Stimulated activated CD4-positive, alpha-beta T cell treated with anti-CD3 and anti-CD28 coated beads, Interleukin-12 subunit alpha, Interleukin-12 subunit beta, amount 100 ng/mL, for 24 hours (primary cell): ENCODE measurements around the gene LRFN3.
"Not testable (repeated sequence)": the region's sequence is repeated elsewhere in the genome, so short reads cannot be mapped to it uniquely, and the experiment has no call there.

ENCODE experiments used
- DNase-seq, 2 experiments: peaks; one replicate each; pipeline ENCODE4 v3.0.0-alpha.2; 2020; ENCODE audit warnings: low read depth in 2 of 2

Gene LRFN3, protein sequence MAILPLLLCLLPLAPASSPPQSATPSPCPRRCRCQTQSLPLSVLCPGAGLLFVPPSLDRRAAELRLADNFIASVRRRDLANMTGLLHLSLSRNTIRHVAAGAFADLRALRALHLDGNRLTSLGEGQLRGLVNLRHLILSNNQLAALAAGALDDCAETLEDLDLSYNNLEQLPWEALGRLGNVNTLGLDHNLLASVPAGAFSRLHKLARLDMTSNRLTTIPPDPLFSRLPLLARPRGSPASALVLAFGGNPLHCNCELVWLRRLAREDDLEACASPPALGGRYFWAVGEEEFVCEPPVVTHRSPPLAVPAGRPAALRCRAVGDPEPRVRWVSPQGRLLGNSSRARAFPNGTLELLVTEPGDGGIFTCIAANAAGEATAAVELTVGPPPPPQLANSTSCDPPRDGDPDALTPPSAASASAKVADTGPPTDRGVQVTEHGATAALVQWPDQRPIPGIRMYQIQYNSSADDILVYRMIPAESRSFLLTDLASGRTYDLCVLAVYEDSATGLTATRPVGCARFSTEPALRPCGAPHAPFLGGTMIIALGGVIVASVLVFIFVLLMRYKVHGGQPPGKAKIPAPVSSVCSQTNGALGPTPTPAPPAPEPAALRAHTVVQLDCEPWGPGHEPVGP

DNA sequence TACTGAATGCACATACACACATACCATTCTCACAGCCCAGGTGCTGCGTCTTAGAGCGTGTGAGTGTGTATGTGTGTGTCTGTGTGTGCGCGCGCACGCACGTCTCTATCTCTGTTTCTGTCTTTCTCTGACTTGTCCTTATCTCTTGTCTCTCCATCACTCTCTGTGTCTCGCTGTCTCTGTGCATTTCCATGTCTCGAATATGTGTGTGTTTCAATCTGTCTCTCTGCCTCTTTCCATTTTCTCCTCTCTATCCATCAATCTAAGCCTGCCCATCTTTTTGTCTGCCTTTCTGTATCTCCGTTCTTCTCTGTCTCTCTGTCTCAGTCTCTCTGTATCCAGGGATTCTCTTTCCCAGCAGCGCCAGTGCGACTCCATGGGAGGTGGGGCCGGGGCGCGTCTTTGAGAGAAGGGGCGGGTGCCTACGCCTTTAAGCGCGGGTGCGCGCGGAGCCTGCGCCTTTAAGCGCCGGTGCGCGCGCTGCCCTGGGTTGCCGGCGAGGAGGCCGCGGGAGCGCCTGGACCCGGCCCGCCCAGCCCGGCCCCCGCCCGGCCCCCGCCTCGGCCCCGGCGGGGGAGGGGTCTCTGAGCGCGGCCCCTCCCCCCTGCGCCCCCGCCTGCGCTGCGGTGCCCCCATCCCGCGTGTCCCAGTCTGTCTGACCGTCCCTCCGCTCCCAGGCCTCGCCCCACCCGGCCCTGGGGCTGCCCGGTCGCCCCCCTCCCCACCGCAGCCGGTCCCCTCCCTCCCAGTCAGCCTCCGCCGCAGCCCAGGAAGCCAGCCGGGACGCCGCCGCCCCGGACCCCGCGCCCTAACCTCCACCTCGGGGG is at the start of gene LRFN3:
TSS of gene LRFN3 (plus strand) at position 464 of the 827 bp plus-strand sequence. CDS start 3,052 bp downstream, outside the sequence.
- DNase-seq: peak; percentile 36 to 67

DNA sequence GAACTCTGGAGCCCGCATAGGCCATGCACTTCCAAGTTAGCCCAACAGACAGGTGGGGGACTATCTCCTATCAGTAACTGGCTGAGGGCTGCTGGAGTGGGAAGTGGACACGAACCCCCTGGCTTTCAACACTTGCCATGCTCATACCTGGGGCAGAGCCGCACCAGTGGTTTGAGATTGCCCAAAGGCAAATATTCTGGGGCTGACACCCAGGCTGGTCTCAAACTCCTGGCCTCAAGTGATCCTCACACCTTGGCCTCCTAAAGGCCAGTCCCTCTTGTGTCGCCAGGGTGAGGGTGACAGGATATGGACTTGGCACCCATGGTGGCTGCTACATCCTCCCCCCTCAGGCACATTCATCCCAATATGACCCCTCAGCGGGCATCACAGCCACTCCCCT is 49.0 kb upstream of the LRFN3 start:
- no peak for DNase-seq

DNA sequence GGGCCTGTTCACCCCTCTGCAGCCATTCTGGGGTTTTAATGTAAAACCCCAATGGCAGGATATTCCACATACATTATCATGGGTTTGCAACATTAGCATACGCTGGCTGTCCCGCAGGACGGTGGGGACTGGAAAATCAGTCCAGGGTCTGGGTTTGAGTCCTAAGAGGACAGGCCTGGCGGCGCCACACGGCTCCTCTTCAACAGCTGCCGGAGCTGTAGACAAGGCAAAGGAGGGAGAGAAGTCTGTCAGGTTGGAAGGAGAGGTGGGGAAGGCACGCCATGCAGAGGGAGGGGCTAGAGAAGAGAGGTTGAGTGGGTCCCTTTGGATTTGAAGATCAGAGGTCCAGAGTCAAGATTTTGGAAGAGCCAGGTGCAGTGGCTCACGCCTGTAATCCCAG is 47.8 kb upstream of the LRFN3 start:
- no peak for DNase-seq

DNA sequence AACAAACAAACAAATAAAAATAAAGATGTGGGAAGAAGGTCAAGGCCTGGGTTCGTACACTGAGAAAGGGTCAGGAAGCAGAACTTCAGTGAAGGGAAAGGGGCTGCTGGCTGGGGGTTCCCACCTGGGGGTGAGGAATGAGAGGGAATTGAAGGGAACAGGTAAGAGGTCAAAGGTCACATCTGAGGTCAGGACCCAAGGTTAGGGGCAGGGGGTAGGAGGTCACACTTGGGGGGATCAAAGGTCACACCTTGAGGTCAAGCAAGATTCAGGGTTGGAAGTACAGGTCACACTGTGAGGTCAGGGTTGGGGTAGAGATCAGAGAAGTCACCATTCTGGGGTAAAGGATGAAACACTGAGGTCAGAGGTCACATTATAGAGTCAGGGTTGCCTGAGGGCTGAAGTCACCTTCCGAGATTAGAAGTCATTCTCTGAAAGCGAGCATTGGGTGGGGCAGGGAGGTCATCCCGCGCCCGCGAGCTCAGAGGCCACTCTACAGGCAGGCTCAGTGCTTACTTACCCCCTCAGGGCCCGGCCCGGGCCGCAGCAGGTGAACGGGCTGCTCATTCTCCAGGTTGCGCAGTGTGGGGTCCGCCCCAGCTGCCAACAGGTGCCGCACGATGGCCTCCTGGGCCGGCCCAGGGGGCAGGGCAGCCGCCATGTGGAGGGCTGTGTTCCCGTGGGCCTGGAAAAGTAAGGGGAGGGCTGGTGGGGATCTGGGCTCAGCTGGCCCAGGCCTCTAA is 46.6 kb upstream of the LRFN3 start:
- no peak for DNase-seq

DNA sequence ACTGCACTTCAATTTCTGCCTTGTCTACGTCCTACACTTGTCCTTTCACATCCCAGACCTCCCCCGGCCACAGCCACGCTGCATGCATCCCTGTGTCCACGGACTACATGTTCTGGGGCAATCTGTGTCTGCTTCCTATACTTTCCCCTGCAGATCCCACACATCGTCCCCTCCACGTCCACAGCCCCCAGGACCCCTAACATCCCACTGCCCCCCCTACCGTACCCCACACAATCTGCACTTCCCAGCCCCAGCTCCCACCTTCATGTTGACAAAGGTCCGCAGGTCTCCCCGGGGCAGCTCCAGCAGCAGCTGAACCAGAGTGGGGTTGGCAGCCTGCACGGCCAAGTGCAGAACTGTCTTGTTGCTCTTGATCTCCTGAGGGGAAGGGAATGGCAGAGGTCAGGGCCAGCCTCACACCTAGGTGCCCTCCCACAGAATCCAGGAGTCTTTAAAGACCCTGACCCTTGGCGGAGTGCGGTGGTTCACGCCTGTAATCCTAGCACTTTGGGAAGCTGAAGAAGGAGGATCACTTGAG is 46.0 kb upstream of the LRFN3 start:
- no peak for DNase-seq

DNA sequence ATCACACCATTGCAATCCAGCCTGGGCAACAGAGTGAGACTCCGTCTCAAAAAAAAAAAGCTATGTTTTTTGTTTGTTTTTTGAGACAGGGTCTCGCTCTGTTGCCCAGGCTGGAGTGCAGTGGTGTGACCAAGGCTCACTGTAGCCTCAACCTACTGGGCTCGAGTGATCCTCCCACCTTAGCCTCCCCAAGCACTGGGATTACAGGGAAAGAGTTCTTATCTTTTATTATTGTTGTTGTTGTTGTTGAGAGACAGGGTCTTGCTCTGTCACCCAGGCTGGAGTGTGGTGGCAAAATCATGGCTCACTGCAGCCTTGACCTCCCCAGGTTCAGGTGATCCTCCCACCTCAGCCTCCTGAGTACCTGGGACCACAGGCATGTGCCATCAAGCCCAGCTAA is 44.4 kb upstream of the LRFN3 start:
- DNase-seq: not testable (repeated sequence)

DNA sequence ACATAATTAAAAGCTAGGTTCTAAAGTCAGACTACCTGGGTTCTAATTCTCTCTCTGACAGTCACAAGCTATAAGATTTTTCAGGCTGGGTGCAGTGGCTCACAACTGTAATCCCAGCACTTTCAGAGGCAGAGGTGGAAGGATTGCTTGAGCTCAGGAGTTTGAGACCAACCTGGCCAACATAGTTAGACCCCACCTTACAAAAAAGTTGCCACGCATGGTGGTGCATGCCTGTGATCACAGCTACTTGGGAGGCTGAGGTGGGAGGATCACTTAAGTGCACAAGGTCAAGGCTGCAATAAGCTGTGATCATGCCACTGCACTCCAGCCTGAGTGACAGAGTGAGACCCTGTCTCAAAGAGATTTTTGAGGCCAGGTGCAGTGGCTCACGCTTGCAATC is 41.8 kb upstream of the LRFN3 start:
- no peak for DNase-seq

DNA sequence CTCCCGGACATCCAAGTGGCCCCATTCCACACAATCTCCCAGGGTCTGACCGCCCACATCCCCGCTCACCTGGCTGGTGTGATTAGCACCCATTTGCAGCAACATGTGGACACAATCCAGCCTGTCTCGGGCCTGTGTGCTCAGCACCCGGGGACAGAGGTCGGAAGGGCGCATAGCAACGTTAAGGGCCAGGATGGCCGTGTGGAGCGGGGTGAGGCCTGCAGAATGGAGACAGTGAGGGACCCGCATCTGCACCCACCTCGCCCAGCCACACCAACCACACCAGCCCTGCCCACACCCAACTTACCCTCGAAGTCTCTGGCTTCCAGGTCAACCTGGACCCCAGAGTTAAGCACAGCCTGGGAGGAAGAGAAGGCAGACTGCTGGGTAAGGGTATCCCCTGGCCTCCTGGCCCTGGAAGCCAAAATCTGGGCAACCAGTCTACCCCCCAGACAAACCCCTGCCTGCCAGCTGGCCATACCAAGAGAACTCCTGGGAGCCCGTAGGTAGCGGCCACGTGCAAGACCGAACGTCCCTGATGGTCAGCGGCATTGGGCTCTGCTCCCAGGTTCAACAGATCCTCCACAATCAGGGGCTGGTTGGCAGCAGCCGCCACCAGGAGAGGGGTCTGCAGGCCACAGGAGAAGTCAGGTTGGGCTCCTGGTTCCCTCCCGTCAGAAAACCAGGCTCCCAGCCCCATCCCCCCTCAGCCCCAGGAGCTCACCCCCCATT is 40.1 kb upstream of the LRFN3 start:
- DNase-seq: no peak

DNA sequence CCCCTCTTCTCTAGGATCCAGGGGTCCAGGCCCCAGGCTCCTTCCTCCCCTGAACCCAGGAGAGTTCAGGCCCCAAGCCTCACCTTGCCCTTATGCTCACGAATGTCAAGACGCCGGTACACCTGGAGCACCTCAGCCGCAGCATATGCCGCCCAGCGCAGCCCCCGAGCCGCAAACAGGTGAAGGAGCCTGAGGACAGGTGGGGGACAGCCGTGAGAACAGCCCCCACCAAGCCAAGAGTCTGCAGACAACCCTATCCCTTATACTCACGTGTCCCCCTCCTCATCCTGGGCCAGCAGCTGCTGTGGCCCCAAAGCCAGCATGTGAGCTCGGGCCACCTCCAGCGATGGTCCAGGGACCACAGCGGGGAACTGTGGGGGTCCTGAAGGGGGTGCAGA is 39.5 kb upstream of the LRFN3 start:
- no peak for DNase-seq

DNA sequence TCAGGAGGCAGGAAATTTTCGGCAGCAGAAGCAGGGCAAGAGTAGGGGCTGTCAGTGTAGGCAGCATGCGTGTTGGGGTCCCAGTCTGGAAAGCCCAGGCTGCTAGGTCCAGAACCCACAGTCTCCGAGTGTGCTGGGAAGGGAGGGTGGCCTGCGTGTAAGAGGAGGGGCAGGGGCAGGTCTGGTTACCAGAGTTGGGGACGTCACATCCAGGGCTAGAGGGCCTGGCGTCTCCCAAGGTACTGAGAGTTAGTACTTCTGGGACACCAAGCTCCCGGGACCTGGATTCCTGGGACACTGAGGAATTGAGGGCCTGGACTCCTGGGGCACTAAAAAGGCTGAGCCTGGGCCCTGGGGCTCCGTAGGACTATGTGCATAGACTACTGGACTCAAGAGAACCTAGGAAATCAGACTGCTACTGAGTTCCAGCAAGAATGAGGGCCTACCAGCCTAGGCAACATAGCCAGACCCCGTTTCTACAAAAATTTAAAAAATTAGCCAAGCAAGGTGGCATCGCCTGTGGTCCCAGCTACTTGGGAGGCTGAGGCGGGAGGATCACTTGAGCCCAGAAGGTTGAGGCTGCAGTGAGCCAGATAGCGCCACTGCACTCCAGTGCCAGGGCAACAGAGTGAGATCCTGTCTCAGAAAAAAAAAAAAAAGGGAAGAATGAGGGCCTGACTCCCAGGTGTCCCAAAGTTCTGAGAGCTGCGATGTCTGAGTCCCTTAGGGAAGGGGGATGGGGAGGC is 38.3 kb upstream of the LRFN3 start:
- no peak for DNase-seq

DNA sequence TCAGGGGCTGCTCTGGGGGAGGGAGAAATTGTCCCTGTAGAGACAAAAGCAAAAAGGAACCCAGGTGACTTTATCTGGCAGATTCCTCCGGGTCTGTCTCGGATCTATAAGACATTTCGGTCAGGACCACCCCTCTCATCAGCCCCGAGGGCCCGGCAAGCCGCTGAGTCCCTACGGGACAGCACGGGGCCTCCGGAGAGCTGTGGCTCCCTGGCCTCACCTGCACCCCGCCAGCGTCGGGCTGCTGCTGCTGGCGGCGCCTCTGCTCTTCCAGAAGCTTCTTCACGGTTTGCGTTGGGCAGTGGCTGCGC is 37.7 kb upstream of the LRFN3 start:
- no peak for DNase-seq

DNA sequence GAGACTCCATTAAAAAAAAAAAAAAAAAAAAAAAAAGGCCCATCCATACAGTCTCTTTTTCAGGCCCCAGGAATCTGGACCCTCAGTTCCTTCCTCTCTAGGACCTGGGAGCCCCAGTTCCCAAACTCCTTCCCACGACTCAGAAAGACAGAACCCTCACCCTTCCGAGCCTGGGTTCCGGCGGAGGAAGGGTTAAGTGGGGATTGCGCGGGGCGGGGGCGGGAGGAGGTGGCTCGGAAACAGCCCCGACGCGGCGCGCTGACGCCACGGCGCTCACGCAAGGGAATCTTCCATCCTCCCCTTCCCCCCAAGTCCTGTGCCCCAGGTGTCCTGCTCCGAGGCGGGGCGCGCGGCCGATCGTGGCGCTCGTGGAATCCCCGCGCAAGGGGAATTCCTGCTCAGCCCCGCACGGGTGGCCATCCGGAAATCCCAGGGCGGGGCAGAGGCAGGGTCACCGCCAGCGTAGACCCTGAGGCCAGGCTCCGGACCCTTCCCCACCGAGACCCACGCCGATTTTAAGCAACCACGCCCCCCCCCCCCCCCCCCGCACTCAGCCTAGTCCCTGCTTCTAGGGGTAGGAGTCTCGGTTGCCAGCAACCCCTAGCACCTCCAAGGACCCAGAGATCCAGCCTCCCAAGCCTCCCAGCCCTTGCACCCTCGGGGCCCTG is 36.5 kb upstream of the LRFN3 start:
- peak; percentile 75 to 83 for DNase-seq

DNA sequence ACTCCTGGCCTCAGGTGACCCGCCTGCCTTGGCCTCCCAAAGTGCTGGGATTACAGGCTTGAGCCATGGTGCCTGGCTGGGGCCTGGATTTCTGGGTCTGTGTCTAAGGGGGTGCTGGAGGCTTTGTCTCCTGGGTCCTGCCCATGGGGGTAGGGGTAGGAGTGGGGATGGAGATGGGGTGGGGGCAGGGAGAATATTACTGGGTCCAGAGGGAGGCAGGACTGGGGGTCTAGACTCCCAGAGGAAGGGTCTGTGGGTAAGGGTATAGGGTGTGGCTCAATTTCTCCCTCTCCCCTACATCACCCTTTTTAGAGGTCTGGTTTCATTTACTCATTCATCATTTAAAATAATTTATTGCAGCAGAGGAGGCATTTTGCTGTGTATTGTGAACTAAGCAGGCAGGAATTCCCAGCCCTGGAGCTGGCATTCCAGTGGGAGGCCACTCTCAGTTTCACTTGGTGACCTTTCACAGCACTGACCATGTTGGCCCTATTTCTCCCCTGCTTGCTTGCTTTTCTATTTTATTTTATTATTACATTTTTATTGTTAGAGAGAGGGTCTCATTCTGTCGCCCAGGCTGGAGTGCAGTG is 35.0 kb upstream of the LRFN3 start:
- no peak for DNase-seq

DNA sequence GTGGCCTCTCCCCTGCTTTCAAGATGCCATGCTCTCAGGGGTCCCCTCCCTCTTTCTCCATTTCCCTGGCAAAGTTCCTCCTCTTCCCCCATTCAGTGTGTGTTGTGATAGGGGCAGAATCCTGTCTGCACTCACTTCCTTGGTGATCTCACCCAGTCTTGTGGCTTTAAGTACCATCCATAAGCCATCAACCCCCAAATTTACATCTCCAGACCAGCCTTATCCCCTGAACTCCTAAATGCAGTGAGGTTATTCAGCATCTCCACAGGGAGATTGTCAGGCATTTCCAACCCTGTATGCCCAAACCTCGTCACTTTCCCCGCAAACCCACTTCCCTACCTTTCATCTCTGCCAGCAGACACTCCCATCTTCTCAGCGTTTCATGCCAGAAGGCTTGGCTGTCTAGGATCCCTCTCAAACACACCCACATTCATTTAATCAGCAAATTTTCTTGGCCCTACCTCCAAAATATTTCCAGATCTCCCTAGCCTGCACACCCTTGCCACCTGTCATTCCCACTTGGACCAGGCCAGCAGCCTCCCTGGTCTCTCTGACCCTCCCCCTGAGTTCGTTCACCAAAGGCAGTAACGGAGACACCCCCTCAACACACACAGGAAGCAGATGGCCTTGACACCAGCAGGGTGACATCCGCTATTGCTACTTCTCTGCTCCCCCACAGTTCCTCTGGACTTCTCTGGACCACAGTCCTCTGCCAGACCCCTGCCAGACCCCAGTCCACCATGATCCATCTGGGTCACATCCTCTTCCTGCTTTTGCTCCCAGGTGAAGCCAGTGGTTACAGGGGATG is 34.1 kb upstream of the LRFN3 start, which contains the start of gene HCST:
TSS of gene HCST (plus strand) at position 676 of the 808 bp plus-strand sequence. CDS start at position 741, 65 bp downstream.
- no peak for DNase-seq

DNA sequence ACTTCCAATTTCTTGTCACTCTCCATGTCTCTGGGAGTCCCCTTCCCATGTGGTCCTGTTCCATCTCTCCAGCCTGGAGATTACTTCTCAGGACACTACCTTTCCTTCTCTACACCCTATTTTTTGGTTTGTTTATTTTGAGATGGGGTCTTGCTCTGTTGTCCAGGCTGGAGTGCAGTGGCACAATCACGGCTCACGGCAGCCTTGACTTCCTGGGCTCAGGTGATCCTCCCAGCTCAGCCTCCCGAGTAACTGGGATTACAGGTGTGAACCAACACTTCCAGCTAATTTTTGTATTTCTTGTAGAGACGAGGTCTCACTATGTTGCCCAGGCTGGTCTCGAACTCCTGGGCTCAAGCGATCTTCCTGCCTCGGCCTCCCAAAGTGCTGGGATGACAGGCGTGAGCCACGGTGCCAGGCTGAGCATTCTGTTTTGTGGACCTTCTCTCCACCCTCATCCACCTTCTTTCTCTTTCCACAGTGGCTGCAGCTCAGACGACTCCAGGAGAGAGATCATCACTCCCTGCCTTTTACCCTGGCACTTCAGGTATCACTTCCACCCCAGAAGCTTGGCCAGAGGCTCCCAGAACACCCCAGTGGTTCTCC is 33.2 kb upstream of the LRFN3 start:
- no peak for DNase-seq

DNA sequence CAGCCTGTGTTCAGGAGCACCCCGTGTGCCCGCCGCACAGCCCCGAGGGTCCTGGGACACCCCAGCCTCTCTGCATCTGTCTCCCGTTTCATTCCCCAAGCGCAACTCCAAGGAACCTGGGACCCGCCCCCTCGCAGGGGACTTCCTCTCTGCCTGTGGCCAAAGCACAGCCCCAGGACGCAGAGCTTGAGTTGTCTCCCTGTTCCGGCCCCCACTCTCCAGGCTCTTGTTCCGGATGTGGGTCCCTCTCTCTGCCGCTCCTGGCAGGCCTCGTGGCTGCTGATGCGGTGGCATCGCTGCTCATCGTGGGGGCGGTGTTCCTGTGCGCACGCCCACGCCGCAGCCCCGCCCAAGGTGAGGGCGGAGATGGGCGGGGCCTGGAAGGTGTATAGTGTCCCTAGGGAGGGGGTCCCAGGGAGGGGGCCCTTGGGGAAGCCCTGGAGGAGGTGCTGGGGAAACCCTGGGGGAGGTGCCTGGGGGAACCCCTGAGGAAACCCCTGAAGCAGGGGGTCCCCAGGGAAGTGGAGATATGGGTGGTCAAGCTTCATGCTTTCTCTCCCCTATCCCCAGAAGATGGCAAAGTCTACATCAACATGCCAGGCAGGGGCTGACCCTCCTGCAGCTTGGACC is 32.5 kb upstream of the LRFN3 start:
- peak; percentile 69 to 85 for DNase-seq

DNA sequence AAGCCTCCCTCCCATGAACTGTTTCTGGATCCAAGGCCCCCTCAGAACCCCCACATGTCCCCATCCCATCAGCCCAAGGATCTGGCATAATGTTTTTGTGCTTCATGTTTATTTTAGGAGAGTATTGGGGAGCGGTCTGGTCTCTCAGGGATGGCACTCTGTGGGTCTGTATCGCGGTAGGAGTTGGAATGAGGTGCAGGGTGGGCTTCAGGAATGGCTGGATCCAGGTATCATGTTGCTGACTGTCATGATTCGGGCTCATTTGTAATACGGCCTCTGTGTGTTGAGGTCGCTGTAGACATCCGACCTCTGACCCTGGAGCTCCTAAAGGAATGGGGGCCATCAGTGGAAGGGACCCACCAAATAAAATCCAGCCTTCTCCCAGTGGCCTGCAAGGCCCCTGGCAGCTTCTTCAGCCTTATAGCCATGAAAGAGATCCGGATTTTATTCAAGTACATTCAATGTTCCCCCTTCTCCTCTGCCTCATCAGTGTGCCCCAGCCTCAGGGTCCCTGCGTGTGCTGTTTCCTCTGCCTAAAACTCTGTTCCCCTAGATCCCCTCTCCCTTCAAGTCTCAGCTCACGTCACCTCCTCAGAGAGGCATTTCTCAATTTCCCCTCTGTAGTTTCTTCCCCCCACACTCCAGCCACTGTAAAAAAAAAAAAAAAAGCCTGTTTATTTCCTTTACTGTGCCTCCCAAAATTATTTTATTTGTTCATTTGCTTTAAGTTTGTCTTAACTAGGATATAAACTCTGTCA is 31.7 kb upstream of the LRFN3 start:
- no peak for DNase-seq
